ACC112 (cell line): ENCODE data around the gene CACNA1G.

Source experiments
- H2AFZ ChIP-seq: fragments of 200-600 bp; sonication (generic); one replicate; pipeline ENCODE4 v1.6.0; 2017; ENCODE audit warnings: antibody characterized with exemption, low read length; ENCODE audit not compliant: unreplicated experiment
- H3K27ac ChIP-seq: fragments of 200-600 bp; sonication (generic); 2 replicates; pipeline ENCODE4 v1.5.1; 2014; ENCODE audit warnings: low read depth, mild to moderate bottlenecking, antibody characterized with exemption, low read length, moderate library complexity
- H3K27me3 ChIP-seq: fragments of 200-600 bp; sonication (generic); 2 replicates; pipeline ENCODE4 v1.6.1; 2014; ENCODE audit warnings: mild to moderate bottlenecking, antibody characterized with exemption, low read length, moderate library complexity, mixed read lengths; ENCODE audit not compliant: insufficient read depth
- H3K36me3 ChIP-seq: fragments of 200-600 bp; sonication (generic); 2 replicates; pipeline ENCODE4 v1.6.1; 2016; ENCODE audit warnings: mild to moderate bottlenecking, antibody characterized with exemption, low read length, moderate library complexity, mixed read lengths; ENCODE audit not compliant: insufficient read depth
- H3K4me1 ChIP-seq: fragments of 200-600 bp; sonication (generic); one replicate; pipeline ENCODE4 v1.6.1; 2016; ENCODE audit warnings: low read length, mixed read lengths; ENCODE audit not compliant: insufficient read depth, unreplicated experiment, control insufficient read depth
- H3K4me3 ChIP-seq: fragments of 200-600 bp; sonication (generic); 2 replicates; pipeline ENCODE4 v1.5.1; 2014; ENCODE audit warnings: mild to moderate bottlenecking, low read depth, low read length
- H3K79me2 ChIP-seq: fragments of 200-600 bp; sonication (generic); one replicate; pipeline ENCODE4 v1.6.0; 2016; ENCODE audit warnings: low read length; ENCODE audit not compliant: control insufficient read depth, unreplicated experiment, insufficient read depth

CACNA1G gene

GRCh38 chr17:50560185-50560824 is at the start of gene CACNA1G:
Gene CACNA1G (plus strand): TSS chr17:50560715. CDS start chr17:50561460, 745 bp downstream.
- H2AFZ ChIP-seq: peak within 1 kb of the TSS; percentile 99
- no peaks in the 10 kb centered on the region for H3K36me3 ChIP-seq
- no peaks in the 10 kb centered on the region for H3K79me2 ChIP-seq
- peak within 1 kb of the TSS; percentile 85 for H3K4me3 ChIP-seq
- peaks cover 41% of the 10 kb centered on the region for H3K27me3 ChIP-seq
- H3K4me1 ChIP-seq: peaks cover 24% of the 10 kb centered on the region
- H3K27ac ChIP-seq: no peak within 1 kb of the TSS

GRCh38 chr17:50511058-50511457 is 49.5 kb upstream of the CACNA1G start:
- Histone ChIP-seq H2AFZ (no peak overlapping the region), H3K27ac (peak overlapping the region; percentile 21; the same call in 1 of the 2 replicates), H3K4me1 (peaks cover 38% of the 10 kb centered on the region), H3K79me2 (peaks cover 7% of the 10 kb centered on the region), H3K27me3 (no peaks in the 10 kb centered on the region), H3K4me3 (peak overlapping the region; percentile 47), H3K36me3 (no peaks in the 10 kb centered on the region)

- H3K27me3 ChIP-seq: no peaks in the 10 kb centered on the region
Observed at GRCh38 chr17:50513495-50513894, 47.0 kb upstream of the CACNA1G start.

GRCh38 chr17:50514388-50514787 is 46.1 kb upstream of the CACNA1G start:
- no peak overlapping the region for H3K4me3 ChIP-seq
- H2AFZ ChIP-seq: no peak overlapping the region
- H3K36me3 ChIP-seq: no peaks in the 10 kb centered on the region
- H3K4me1 ChIP-seq: peaks cover 36% of the 10 kb centered on the region
- H3K27ac ChIP-seq: no peak overlapping the region
- H3K27me3 ChIP-seq: no peaks in the 10 kb centered on the region
- H3K79me2 ChIP-seq: peaks cover 7% of the 10 kb centered on the region

More at GRCh38 chr17:50513495-50513894, 47.0 kb upstream of the CACNA1G start:
- no peak overlapping the region for H3K4me3 ChIP-seq
- peaks cover 38% of the 10 kb centered on the region for H3K4me1 ChIP-seq
- peaks cover 7% of the 10 kb centered on the region for H3K79me2 ChIP-seq
- H2AFZ ChIP-seq: no peak overlapping the region
- no peak overlapping the region for H3K27ac ChIP-seq
- no peaks in the 10 kb centered on the region for H3K36me3 ChIP-seq

GRCh38 chr17:50514936-50515702 is 45.4 kb upstream of the CACNA1G start:
- H2AFZ ChIP-seq: no peak overlapping the region
- H3K4me3 ChIP-seq: no peak overlapping the region
- peaks cover 28% of the 10 kb centered on the region for H3K4me1 ChIP-seq
- H3K36me3 ChIP-seq: no peaks in the 10 kb centered on the region
- H3K27ac ChIP-seq: no peak overlapping the region
- H3K27me3 ChIP-seq: no peaks in the 10 kb centered on the region
- H3K79me2 ChIP-seq: peaks cover under 1% of the 10 kb centered on the region

GRCh38 chr17:50517011-50517410 is 43.5 kb upstream of the CACNA1G start:
- H3K27me3 ChIP-seq: no peaks in the 10 kb centered on the region
- no peaks in the 10 kb centered on the region for H3K79me2 ChIP-seq
- no peak overlapping the region for H3K27ac ChIP-seq
- no peaks in the 10 kb centered on the region for H3K36me3 ChIP-seq
- no peak overlapping the region for H3K4me3 ChIP-seq
- H3K4me1 ChIP-seq: peaks cover 15% of the 10 kb centered on the region
- H2AFZ ChIP-seq: no peak overlapping the region

- Histone ChIP-seq H3K27ac (no peak overlapping the region), H2AFZ (no peak overlapping the region), H3K36me3 (no peaks in the 10 kb centered on the region), H3K27me3 (no peaks in the 10 kb centered on the region), H3K4me3 (no peak overlapping the region), H3K79me2 (no peaks in the 10 kb centered on the region), H3K4me1 (peaks cover 15% of the 10 kb centered on the region)
Observed at GRCh38 chr17:50517504-50518383, 42.8 kb upstream of the CACNA1G start.

GRCh38 chr17:50518384-50519023 is 42.0 kb upstream of the CACNA1G start:
- Histone ChIP-seq H3K4me3 (no peak overlapping the region), H2AFZ (no peak overlapping the region), H3K36me3 (no peaks in the 10 kb centered on the region), H3K4me1 (peaks cover 15% of the 10 kb centered on the region), H3K27me3 (no peaks in the 10 kb centered on the region), H3K27ac (no peak overlapping the region), H3K79me2 (no peaks in the 10 kb centered on the region)

GRCh38 chr17:50519141-50519834 is 41.2 kb upstream of the CACNA1G start:
- Histone ChIP-seq H3K4me3 (no peak overlapping the region), H3K36me3 (no peaks in the 10 kb centered on the region), H3K27ac (no peak overlapping the region), H3K4me1 (peaks cover 15% of the 10 kb centered on the region), H3K27me3 (no peaks in the 10 kb centered on the region), H2AFZ (no peak overlapping the region), H3K79me2 (no peaks in the 10 kb centered on the region)

- Histone ChIP-seq H3K36me3 (no peaks in the 10 kb centered on the region), H3K4me1 (peaks cover 7% of the 10 kb centered on the region), H3K4me3 (no peak overlapping the region), H2AFZ (no peak overlapping the region), H3K79me2 (no peaks in the 10 kb centered on the region), H3K27ac (no peak overlapping the region), H3K27me3 (no peaks in the 10 kb centered on the region)
Observed at GRCh38 chr17:50520483-50520882, 40.0 kb upstream of the CACNA1G start.
